Measurements from ENCODE around the gene CNTN4. TPM values are rescaled to one million over a fixed set of nuclear protein-coding genes. Genes with fewer than 3 reads are reported as not detected.

CNTN4 gene
- total and polyA plus RNA-seq, 2 of the 8 experiments (the other 6 are each of a cell fraction or from before 2014, with no cell fraction given) = 0.41 to 2.2 TPM

DNA sequence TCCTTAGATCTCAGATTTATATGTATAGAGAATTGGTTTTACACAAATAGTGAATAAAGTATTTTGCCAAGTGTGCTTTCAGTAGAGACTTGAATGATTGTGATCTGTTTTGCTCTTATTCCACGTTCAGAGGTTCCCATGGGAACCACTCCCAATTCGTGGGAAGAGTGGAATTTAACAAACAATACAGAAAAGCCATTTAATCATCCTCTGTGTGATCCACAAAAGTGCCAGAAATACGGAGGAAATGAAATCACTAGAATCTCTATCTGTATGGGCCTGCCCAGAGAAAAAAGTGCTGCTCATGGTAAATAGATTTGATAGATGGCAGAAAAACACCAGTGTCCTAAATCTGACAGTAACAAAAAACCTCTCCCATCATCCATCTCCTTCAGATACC lies 56.0 kb downstream of the CNTN4 start:
- Histone ChIP-seq H3K4me2 (ENCODE audit: insufficient read depth in 1 of 2, low read depth in 2 of 2, low read length in 2 of 2) (no peak overlapping the region), H3K27me3 (replicated peaks in 1 of 4; ENCODE audit: control insufficient read depth in 3 of 4, extremely low read depth in 1 of 4, insufficient read depth in 3 of 4, low read length in 3 of 4) (peaks cover 0 to 3% (median 0%) of the 10 kb centered on the region in 4 experiments; a peak in 2 of 7 replicates), H4K5ac (ENCODE audit: insufficient read length, low read depth, low read length) (no peak overlapping the region), H2BK5ac (ENCODE audit: low read depth, low read length) (no peak overlapping the region), H3K4ac (replicated peaks; ENCODE audit: insufficient read length, low read depth, low read length) (no peak overlapping the region), H2BK15ac (ENCODE audit: low read length) (no peak overlapping the region), H2BK20ac (ENCODE audit: low read length) (no peak overlapping the region), H3K14ac (ENCODE audit: insufficient read length) (no peak overlapping the region), H3K79me2 (ENCODE audit: control insufficient read depth in 1 of 2, insufficient read depth in 2 of 2, low read length in 2 of 2) (no peaks in the 10 kb centered on the region), H3K4me3 (ENCODE audit: extremely low read depth in 1 of 4, insufficient read depth in 2 of 4, low read depth in 3 of 4, low read length in 4 of 4) (no peak overlapping the region), H3K79me1 (ENCODE audit: low read depth, low read length) (no peaks in the 10 kb centered on the region), H3K4me1 (replicated peaks in 1 of 4; ENCODE audit: control insufficient read depth in 3 of 4, insufficient read depth in 4 of 4, low read length in 3 of 4) (no peaks in the 10 kb centered on the region), H4K20me1 (replicated peaks in 1 of 2; ENCODE audit: control insufficient read depth in 1 of 2, insufficient read depth in 2 of 2, low read length in 2 of 2) (no peaks in the 10 kb centered on the region), H3K9ac (replicated peaks in 1 of 4; ENCODE audit: extremely low read depth in 1 of 4, low read depth in 3 of 4, low read length in 3 of 4) (no peak overlapping the region), H3K36me3 (ENCODE audit: control insufficient read depth in 2 of 4, insufficient read depth in 4 of 4, low read length in 3 of 4) (no peaks in the 10 kb centered on the region), H4K91ac (replicated peaks; ENCODE audit: insufficient read length, low read length) (no peak overlapping the region), H3K9me3 (ENCODE audit: insufficient read depth in 2 of 2, low read depth in 1 of 2, low read length in 1 of 2) (no peaks in the 10 kb centered on the region), H2BK120ac (replicated peaks; ENCODE audit: low read depth, low read length) (no peak overlapping the region), H3K23ac (ENCODE audit: insufficient read length) (no peak overlapping the region), H3K23me2 (ENCODE audit: low read depth, low read length) (no peaks in the 10 kb centered on the region), H2BK12ac (ENCODE audit: low read depth, low read length) (no peak overlapping the region), H3K56ac (replicated peaks; ENCODE audit: insufficient read length, low read depth, low read length) (no peak overlapping the region), H3K27ac (ENCODE audit: low read depth, low read length) (no peak overlapping the region), H3K18ac (ENCODE audit: extremely low read depth, low read length) (no peak overlapping the region), H4K8ac (ENCODE audit: extremely low read depth, insufficient read depth, low read length) (no peak overlapping the region), H2AK5ac (ENCODE audit: low read depth, low read length) (no peak overlapping the region), H2AFZ (ENCODE audit: low read length) (no peak overlapping the region)
- ChIA-PET POLR2A (ENCODE audit: partially characterized antibody) (no interaction called here), CTCF (ENCODE audit: partially characterized antibody) (interaction anchor here (0.8 to 2.7 kb wide), 7 partner anchors 9 to 424 kb away, joined by 3 to 23 read pairs (median 6); no protein-coding TSS in a partner anchor)
- no peak for DNase-seq (ENCODE audit: low read depth in 1 of 2, low spot score in 2 of 2)
- TF ChIP-seq E2F6 (IDR thresholded peaks at IDR 0.05) = no peak
- no peak for TF ChIP-seq ZNF274 (IDR thresholded peaks at IDR 0.05; ENCODE audit: borderline replicate concordance, extremely low read depth, low read length)
- TF ChIP-seq RAD21 (IDR thresholded peaks at IDR 0.05 in 1 of 2, conservative IDR thresholded peaks at IDR 0.05 in 1 of 2; ENCODE audit: low read depth in 2 of 2, low read length in 2 of 2) = no peak
- 90% methylated on average over 3 of the region's 3 CpGs; no CpG with 5 or more reads in 1 of the 2 experiments for WGBS, 2 experiments (ENCODE audit: extremely low coverage in 1 of 2, insufficient coverage in 1 of 2, insufficient read length in 1 of 2, insufficient replicate concordance in 2 of 2, low coverage in 1 of 2, low lambda C conversion rate in 2 of 2, missing lambda C conversion rate in 1 of 2)
- no peak for FAIRE-seq
